PFSK-1 (cell line): ENCODE results near the gene ZNF398.

Source experiments
- FOXP2 ChIP-seq: optimal IDR thresholded peaks from 2 replicates; pipeline ENCODE3; 2011; ENCODE audit warnings: borderline replicate concordance, control low read depth, inconsistent platforms; ENCODE audit not compliant: insufficient read depth; ENCODE audit errors: extremely low read length, extremely low read depth
- POLR2AphosphoS5 ChIP-seq: IDR thresholded peaks from 2 replicates; pipeline ENCODE4 v1.6.1; 2012; ENCODE audit warnings: low read depth, mild to moderate bottlenecking, control low read depth, low read length, moderate library complexity
- REST ChIP-seq, 2 experiments: IDR thresholded peaks; 2 replicates each; pipeline versions ENCODE4 v1.6.1 to v1.8.0; 2011 to 2012; ENCODE audit warnings: low read depth in 2 of 2, low read length in 2 of 2, control low read depth in 1 of 2, inconsistent platforms in 1 of 2, mild to moderate bottlenecking in 1 of 2, moderate library complexity in 1 of 2; ENCODE audit not compliant: insufficient read depth in 1 of 2
- SIN3A ChIP-seq: IDR thresholded peaks from 2 replicates; pipeline ENCODE4 v1.6.1; 2012; ENCODE audit warnings: mild to moderate bottlenecking, low read length, moderate library complexity, borderline replicate concordance; ENCODE audit not compliant: insufficient read depth
- TAF1 ChIP-seq: IDR thresholded peaks from 2 replicates; pipeline ENCODE4 v1.6.1; 2012; ENCODE audit warnings: low read length, control low read depth, borderline replicate concordance; ENCODE audit not compliant: insufficient read depth

Gene ZNF398

GRCh38 chr7:149130572-149131198, 16.6 kb upstream of the ZNF398 start:
- no peak for TF ChIP-seq SIN3A
- no peak for TF ChIP-seq REST (IDR thresholded peaks at IDR 0.05; ENCODE audit: insufficient read depth in 1 of 2, low read depth in 2 of 2, low read length in 2 of 2)
- TF ChIP-seq POLR2AphosphoS5: no peak
- no peak for TF ChIP-seq TAF1
- no peak for TF ChIP-seq FOXP2

GRCh38 chr7:149133028-149133710, 14.1 kb upstream of the ZNF398 start:
- TF ChIP-seq FOXP2 (no peak), REST (IDR thresholded peaks at IDR 0.05; ENCODE audit: insufficient read depth in 1 of 2, low read depth in 2 of 2, low read length in 2 of 2) (no peak)

- TF ChIP-seq REST (IDR thresholded peaks at IDR 0.05; ENCODE audit: insufficient read depth in 1 of 2, low read depth in 2 of 2, low read length in 2 of 2): no peak
- TF ChIP-seq FOXP2: no peak
- TF ChIP-seq POLR2AphosphoS5: no peak
- TF ChIP-seq TAF1: no peak
- TF ChIP-seq SIN3A: no peak
These were observed 11.1 kb upstream of the ZNF398 start for GRCh38 chr7:149136118-149136517.

DNA sequence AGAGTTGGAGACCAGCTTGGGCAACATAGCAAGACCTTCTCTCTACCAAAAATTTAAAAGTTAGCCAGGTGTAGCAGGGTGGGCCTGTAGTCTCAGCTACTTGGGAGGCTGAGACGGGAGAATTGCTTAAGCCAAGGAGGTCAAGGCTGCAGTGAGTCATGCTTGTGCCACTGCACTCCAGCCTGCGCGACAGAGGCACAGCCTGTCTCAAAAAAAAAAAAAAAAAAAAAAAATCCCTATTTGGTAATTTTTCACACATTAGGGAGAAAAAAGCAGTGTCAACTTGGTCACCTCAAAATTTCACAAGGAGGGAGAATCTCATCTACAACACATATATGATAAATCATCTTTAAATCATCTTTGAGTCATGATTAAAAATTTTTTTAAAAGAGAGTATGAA, 6.4 kb upstream of the ZNF398 start:
- no peak for TF ChIP-seq SIN3A
- no peak for TF ChIP-seq REST (IDR thresholded peaks at IDR 0.05; ENCODE audit: insufficient read depth in 1 of 2, low read depth in 2 of 2, low read length in 2 of 2)
- no peak for TF ChIP-seq POLR2AphosphoS5

- TF ChIP-seq FOXP2: no peak
- no peak for TF ChIP-seq TAF1
- TF ChIP-seq SIN3A: no peak
- no peak for TF ChIP-seq REST (IDR thresholded peaks at IDR 0.05; ENCODE audit: insufficient read depth in 1 of 2, low read depth in 2 of 2, low read length in 2 of 2)
- no peak for TF ChIP-seq POLR2AphosphoS5
These were observed 5.4 kb upstream of the ZNF398 start for GRCh38 chr7:149141893-149142292.
